ELR (cell line): Measurements from ENCODE around the gene CRIP1.

Experiments
- DNase-seq: peaks from one replicate; pipeline ENCODE4 v3.0.0-alpha.2; 2015; ENCODE audit warnings: low read depth

The CRIP1 gene

DNA sequence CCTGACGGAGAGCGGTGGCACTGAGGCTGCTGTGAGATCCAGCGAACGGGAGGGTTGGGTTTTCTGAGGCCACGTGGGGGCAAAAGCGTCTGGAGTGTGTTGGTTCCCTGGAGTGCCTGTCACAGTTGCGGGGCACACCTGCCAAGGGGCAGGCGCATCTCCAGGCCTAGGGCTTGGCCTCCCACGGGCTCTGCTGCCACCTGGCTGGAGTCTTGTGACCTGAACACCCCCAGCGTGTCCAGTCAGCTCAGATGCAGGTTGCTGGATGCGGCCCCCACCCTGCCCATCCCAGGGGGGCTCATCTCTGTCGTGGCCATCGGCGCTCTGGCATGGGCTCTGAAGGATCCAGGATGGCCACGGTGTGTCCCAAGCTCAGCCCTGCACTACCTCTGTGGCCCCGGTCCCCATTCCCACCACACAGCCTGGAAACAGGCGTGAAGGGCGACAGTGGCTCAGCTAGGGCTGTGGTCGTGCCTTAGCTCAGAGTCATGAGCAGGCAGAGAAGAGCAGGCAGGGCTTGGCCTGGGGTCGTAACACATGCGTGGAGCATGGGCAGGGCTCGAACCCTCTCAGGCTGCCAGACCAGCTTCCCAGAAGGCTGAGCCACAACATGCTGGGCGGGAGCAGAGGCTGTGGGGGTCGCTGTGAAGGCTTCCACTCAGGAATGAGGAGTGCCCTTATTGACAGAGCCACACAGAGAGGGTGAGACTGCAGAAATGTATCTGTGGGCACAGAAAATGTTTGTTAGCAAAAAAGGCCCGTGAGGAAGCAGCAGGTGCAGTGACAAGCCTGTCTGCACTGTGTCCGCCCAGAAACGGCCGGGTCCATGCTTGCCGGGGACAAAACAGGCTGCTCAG, 35.6 kb upstream of the CRIP1 start:
- no peak for DNase-seq

GRCh38 chr14:105452963-105453362, 33.7 kb upstream of the CRIP1 start:
- no peak for DNase-seq

DNA sequence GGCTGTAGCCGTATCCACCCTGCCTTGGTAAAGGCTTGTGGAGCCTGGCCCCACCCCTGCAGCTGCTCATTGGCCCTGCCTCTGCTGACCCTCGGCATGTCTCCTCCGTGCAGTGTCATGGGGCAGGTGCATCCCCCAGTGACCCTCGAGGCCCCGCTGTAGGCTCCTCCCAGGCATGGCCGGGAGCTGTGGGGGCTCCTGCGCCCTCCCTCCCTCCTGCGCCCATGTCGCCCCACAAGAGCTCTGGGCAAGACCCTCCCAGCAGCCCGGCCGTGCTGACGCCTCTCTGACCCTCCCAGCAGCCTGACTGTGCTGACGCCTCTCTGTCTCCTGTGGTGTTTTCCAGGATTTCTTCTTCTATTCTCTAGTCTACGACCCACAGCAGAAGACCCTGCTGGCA, 32.8 kb upstream of the CRIP1 start:
- DNase-seq: no peak

- no peak for DNase-seq
Observed at GRCh38 chr14:105455086-105455640, 31.5 kb upstream of the CRIP1 start.

- DNase-seq: no peak
Observed at GRCh38 chr14:105455766-105456660, 30.7 kb upstream of the CRIP1 start.

GRCh38 chr14:105456736-105457617, 29.7 kb upstream of the CRIP1 start:
- DNase-seq: no peak

DNA sequence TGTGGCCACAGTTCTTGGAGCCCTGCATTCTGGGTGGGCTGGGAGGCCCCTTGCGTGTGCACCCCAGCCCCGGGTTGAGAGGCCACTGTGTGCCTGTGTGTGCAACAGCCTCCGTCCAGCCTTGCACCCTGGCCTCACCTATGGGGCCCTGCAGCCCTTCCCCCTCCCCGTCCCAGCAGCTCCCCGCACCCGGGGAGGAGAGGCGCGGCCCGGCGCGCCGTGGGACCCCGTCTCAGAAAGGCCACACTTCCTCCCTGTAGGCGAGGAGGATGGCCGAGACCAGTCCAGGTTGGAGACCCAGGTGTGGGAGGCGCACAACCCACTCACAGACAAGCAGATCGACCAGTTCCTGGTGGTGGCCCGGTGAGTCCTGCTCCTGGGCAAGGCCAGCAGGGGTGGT, 28.7 kb upstream of the CRIP1 start:
- no peak for DNase-seq

DNA sequence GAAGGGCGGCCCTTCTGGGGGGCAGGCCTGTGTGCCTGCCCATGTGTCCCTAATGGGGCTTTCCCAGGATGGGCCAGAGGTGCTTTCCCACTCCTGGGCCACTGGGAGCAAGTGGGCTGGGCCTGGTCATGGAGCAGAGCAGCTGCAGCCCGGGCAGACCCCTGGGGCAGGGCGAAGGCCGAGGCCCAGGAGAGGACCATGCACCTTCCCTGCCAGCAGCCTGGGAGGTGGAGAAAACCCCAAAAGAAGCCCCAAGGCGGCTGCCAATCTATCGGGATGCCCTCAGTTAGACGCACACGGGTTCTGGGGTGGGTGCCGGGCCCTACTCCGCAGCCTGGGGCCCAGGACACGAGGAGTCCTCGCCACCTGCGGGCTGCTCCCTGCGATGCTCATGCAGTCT, 28.1 kb upstream of the CRIP1 start:
- DNase-seq: no peak

GRCh38 chr14:105460116-105460515, 26.6 kb upstream of the CRIP1 start:
- no peak for DNase-seq

- no peak for DNase-seq
Observed at GRCh38 chr14:105460616-105461015, 26.1 kb upstream of the CRIP1 start.

GRCh38 chr14:105461903-105462302, 24.8 kb upstream of the CRIP1 start:
- no peak for DNase-seq

GRCh38 chr14:105464501-105464900, 22.2 kb upstream of the CRIP1 start:
- no peak for DNase-seq

DNA sequence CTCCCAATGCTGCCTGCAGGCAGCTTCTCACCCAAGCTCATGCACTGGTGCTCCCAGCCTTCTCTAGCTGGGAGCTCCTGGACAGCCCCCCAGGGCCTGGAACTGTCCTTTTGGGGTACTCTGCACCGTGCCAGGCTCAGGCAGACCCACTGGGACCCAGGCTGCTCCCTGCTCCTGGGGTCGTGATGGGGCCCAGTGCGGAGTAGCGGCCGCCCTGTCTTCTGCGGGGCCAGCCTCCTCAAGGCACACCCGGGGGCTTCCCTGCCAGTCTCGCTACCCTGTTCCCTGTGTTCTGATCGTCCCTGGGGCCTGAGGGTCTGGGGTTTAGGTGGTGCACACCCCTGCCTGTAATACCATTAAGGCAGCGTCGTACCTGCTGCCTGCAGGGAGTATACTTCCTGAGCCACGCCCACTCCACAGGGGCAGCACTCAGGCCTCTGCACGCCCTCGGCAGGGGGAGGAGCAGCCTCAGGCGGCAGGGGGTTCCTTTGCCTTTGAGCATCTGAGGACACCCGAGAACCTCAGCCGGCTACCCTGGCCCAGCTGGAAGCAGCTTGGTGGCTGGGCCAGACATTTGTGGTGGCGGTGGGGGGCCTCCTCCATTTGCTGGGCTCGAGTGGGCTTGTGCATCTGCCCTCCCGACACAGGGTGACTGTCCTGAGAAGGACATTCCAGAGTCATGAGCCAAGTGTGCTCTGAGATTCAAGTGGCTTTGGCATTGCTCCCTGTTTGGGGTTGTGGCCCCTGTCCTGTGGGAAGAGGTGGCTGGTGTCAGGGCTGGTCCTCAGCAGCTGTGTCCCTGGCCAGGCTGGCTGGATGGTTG, 21.3 kb upstream of the CRIP1 start:
- DNase-seq: peak; percentile 37

DNA sequence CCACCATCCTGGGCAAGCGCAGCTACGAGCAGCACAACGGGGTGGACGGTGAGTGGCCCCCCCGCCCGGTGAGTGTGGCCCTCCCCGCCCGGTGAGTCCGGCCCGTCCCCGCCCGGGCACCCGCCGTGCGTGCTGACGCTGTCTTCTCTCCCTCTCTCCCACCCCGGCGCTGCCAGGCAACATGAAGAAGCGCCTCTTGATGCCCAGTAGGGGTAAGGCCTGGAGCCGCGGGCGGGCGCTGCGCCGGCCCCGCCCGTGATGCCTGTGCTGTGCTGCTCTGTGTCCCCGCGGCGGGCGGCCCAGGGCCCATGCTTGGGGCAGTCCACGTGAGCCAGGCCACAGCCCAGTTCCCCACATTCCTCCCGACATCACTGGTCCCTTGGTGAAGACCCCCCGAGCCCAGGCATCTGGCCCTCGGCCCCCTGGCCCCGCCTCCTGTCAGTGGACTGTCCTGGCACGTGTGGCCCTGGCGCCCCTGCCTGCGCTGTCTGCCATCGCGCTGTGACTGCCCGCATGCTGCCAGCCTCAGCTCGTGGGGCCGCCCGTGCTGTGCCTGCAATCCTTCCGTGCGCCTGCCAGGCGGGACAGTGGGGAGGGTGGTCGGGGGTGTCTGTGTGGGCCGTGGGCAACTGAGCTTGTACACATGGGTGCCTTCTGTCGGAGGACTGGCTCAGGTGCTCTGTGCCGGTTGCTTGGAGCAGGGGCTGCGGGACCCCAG, 20.0 kb upstream of the CRIP1 start:
- no peak for DNase-seq

DNA sequence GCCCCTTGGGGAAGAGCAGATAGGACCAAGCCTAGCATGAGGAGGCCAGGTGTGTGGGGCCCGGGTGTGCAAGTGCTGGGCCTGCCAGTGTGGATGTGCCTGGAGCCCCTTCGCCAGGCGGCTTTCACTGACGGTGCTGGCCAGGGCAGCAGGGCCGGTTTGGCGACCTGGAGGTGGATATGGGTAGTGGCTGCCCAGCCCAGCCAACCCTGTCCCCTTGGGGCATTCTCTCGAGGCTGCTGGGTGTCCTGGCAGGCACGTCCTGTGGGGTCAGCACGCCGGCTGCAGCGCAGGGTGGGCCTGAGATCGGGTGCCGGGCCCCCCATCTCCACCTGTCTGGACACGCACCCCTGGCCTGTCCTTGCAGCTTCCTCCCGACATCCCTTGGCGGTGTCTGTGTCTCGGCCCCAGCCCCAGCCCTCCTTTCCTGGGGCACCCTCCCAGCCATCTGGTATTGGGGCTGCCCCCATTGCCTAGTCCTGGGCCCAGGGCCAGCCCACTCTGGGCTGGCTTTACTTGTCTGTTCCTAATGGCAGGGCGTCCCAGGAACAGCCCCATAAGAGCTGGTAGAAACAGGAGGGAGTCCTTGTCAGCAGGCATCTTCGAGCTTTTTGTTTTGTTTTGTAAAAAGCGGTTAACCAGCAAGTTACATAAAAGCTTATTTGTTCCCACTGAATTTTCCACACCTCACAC, 19.3 kb upstream of the CRIP1 start:
- no peak for DNase-seq

GRCh38 chr14:105467942-105468471, 18.7 kb upstream of the CRIP1 start:
- DNase-seq: no peak

DNA sequence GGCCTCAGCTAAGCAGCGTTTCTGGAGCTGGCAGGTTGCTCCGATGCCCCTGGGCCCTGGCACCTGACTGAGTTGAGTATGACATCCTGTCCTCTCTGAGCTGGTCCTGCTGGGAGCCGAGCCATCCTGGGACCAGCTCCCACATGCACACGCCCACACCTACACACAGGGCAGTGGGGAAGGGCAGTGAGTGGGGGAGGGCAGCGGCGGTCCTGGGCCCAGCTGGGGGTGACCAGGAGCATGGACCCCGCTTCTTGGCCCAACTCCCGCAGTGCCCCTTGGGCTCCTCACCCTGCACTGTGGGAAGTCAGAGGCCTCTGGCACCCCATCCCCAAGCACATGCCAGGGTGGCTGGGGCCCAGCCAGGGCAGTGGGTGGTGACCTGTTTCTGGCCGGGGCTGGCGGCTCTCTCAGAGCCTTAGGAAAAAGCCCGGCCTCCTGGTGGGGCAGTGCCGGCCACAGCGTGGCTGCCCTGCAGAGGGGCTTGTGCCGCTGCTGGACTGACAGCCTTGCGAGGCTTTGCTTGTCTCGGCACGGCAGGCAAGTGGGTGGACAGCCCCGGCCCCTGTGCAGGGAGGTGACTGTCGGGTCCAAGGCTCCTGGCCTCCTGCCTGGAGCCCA, 18.0 kb upstream of the CRIP1 start:
- no peak for DNase-seq

- no peak for DNase-seq
Observed at GRCh38 chr14:105469456-105470349, 17.0 kb upstream of the CRIP1 start.
